Small intestine (tissue), 7 donors: Measurements from ENCODE around the gene ANKRD55. TPM values are rescaled to one million over a fixed set of nuclear protein-coding genes. Genes with fewer than 3 reads are reported as not detected.
"Not testable (repeated sequence)": the region's sequence is repeated elsewhere in the genome, so short reads cannot be mapped to it uniquely, and the experiment has no call there.

Experiments
- DNase-seq, 2 donors: peaks; one replicate each; pipeline versions ENCODE4 v3.0.0 to v3.0.0-alpha.2; 2013
- FAIRE-seq: peaks from 2 replicates; lab custom pipeline; 2012; peaks lifted over from hg19 to GRCh38; lab: Jason Lieb, UNC
- H3K27ac ChIP-seq, 3 donors: one replicate each; pipeline ENCODE4 v1.5.1; 2013; ENCODE audit warnings: low read length in 2 of 3, mild to moderate bottlenecking in 2 of 3, control low read depth in 1 of 3, inconsistent platforms in 1 of 3, low read depth in 1 of 3, moderate library complexity in 1 of 3
- H3K27me3 ChIP-seq, 3 donors: one replicate each; pipeline ENCODE4 v1.6.1; 2013; ENCODE audit warnings: low read length in 3 of 3, inconsistent platforms in 1 of 3; ENCODE audit not compliant: control insufficient read depth in 3 of 3, insufficient read depth in 3 of 3
- H3K36me3 ChIP-seq, 3 donors: one replicate each; pipeline ENCODE4 v1.6.1; 2013; ENCODE audit warnings: low read length in 3 of 3, inconsistent platforms in 1 of 3, low read depth in 1 of 3, mild to moderate bottlenecking in 1 of 3, moderate library complexity in 1 of 3; ENCODE audit not compliant: control insufficient read depth in 3 of 3, insufficient read depth in 2 of 3
- H3K4me1 ChIP-seq, 3 donors: one replicate each; pipeline ENCODE4 v1.6.1; 2013; ENCODE audit warnings: low read length in 2 of 3, inconsistent platforms in 1 of 3, low read depth in 1 of 3, mild to moderate bottlenecking in 1 of 3, moderate library complexity in 1 of 3; ENCODE audit not compliant: control insufficient read depth in 3 of 3, insufficient read depth in 2 of 3
- H3K4me3 ChIP-seq, 3 donors: one replicate each; pipeline ENCODE4 v1.5.1; 2013; ENCODE audit warnings: low read length in 3 of 3, control low read depth in 1 of 3, inconsistent platforms in 1 of 3, low read depth in 1 of 3, mild to moderate bottlenecking in 1 of 3, moderate library complexity in 1 of 3
- H3K9me3 ChIP-seq, 2 donors: one replicate each; pipeline ENCODE4 v1.6.1; 2013; ENCODE audit warnings: low read depth in 1 of 2, low read length in 1 of 2; ENCODE audit not compliant: control insufficient read depth in 2 of 2, insufficient read depth in 1 of 2
- WGBS, 3 donors: extraction: QIAGEN DNeasy Blood & Tissue Kit; methylation state at CpG; one replicate each; pipeline ENCODE4 v1.1.7; 2013; 5-methylcytosine and 5-hydroxymethylcytosine counted together
- polyA plus RNA-seq, 4 donors: library from polyadenylated mRNA; stranded (reverse) in 3 of 4; unstranded in 1 of 4; fragments of 200-250 nt in 3 of 4; fragments of 120-200 nt in 1 of 4; gene quantifications; one replicate each; pipeline versions ENCODE4 v1.2.1 to v1.2.3, GENCODE V29; 2013
- donor health status: healthy with polysubstance abuse.
- donor health status: control.
- donor health status: control.
- donor health status: Bipolar disorder and iron deficiency.
- donor health status: healthy.

ANKRD55 gene
- polyA plus RNA-seq, 4 donors, result 0.10 to 0.13 TPM; not detected in 2

- Histone ChIP-seq H3K36me3 (no peaks in the 10 kb centered on the region), H3K27ac (no peak overlapping the region), H3K27me3 (peaks cover 0 to 4% (median 3%) of the 10 kb centered on the region in 3 donors), H3K9me3 (no peaks in the 10 kb centered on the region), H3K4me3 (no peak overlapping the region), H3K4me1 (no peaks in the 10 kb centered on the region)
- FAIRE-seq, result no peak
- no peak for DNase-seq
- WGBS, 3 donors, result 59 to 77% (median 75%) methylated on average over 7 of the region's 7 CpGs
Measured at GRCh38 chr5:56229111-56229510, 4.0 kb downstream of the ANKRD55 start.

GRCh38 chr5:56228631-56229030 lies 4.5 kb downstream of the ANKRD55 start:
- H3K4me1 ChIP-seq, result no peaks in the 10 kb centered on the region
- no peak for FAIRE-seq
- no peaks in the 10 kb centered on the region for H3K36me3 ChIP-seq
- no peak for DNase-seq
- no peak overlapping the region for H3K27ac ChIP-seq
- 80 to 90% (median 86%) methylated on average over 6 of the region's 6 CpGs for WGBS, 3 donors
- H3K4me3 ChIP-seq, result no peak overlapping the region
- peaks cover 0 to 4% (median 3%) of the 10 kb centered on the region in 3 donors for H3K27me3 ChIP-seq
- H3K9me3 ChIP-seq, result no peaks in the 10 kb centered on the region

- FAIRE-seq, result no peak
- H3K9me3 ChIP-seq, result no peaks in the 10 kb centered on the region
- no peaks in the 10 kb centered on the region for H3K36me3 ChIP-seq
- DNase-seq, result no peak
- no peak overlapping the region for H3K4me3 ChIP-seq
- 74 to 90% (median 86%) methylated on average over 5 of the region's 5 CpGs for WGBS, 3 donors
- no peaks in the 10 kb centered on the region for H3K27me3 ChIP-seq
- H3K27ac ChIP-seq, result no peak overlapping the region
- H3K4me1 ChIP-seq, result no peaks in the 10 kb centered on the region
Measured at GRCh38 chr5:56227691-56228090, 5.4 kb downstream of the ANKRD55 start.

GRCh38 chr5:56223298-56223697 lies 9.8 kb downstream of the ANKRD55 start:
- not testable (repeated sequence) for DNase-seq, H3K27ac ChIP-seq, H3K4me3 ChIP-seq, H3K27me3 ChIP-seq, H3K9me3 ChIP-seq, FAIRE-seq, H3K36me3 ChIP-seq, H3K4me1 ChIP-seq

GRCh38 chr5:56221601-56222000 lies 11.5 kb downstream of the ANKRD55 start:
- DNase-seq, H3K4me3 ChIP-seq, H3K36me3 ChIP-seq, H3K27ac ChIP-seq, FAIRE-seq, H3K4me1 ChIP-seq, H3K27me3 ChIP-seq: not testable (repeated sequence)
- 63 to 77% (median 75%) methylated on average over 6 of the region's 6 CpGs for WGBS, 3 donors
- H3K9me3 ChIP-seq, result peaks cover 0 to 14% of the 10 kb centered on the region in 2 donors

- H3K4me3 ChIP-seq, result no peak overlapping the region
- H3K27ac ChIP-seq, result no peak overlapping the region
- H3K4me1 ChIP-seq, result no peaks in the 10 kb centered on the region
- FAIRE-seq (no peak), DNase-seq (no peak)
- WGBS, 3 donors, result 81 to 83% (median 82%) methylated on average over 7 of the region's 7 CpGs
- H3K27me3 ChIP-seq, result no peaks in the 10 kb centered on the region
- H3K9me3 ChIP-seq, result peaks cover 0 to 18% of the 10 kb centered on the region in 2 donors
- H3K36me3 ChIP-seq, result no peaks in the 10 kb centered on the region
Measured at GRCh38 chr5:56215019-56215830, 17.9 kb downstream of the ANKRD55 start.

GRCh38 chr5:56213886-56214535 lies 19.1 kb downstream of the ANKRD55 start:
- H3K4me3 ChIP-seq, FAIRE-seq, H3K4me1 ChIP-seq, H3K36me3 ChIP-seq, H3K27ac ChIP-seq, DNase-seq, H3K27me3 ChIP-seq: not testable (repeated sequence)
- 74 to 82% (median 78%) methylated on average over 4 of the region's 4 CpGs for whole genome bisulfite sequencing, 3 donors
- peaks cover 0 to 15% of the 10 kb centered on the region in 2 donors for H3K9me3 ChIP-seq

GRCh38 chr5:56212130-56212879 lies 20.8 kb downstream of the ANKRD55 start:
- Histone ChIP-seq H3K9me3 (peaks cover 0 to 15% of the 10 kb centered on the region in 2 donors), H3K27me3 (no peaks in the 10 kb centered on the region), H3K4me3 (no peak overlapping the region), H3K36me3 (no peaks in the 10 kb centered on the region), H3K4me1 (no peaks in the 10 kb centered on the region), H3K27ac (no peak overlapping the region)
- DNase-seq, result no peak
- FAIRE-seq, result no peak
- WGBS, 3 donors, result 63 to 68% (median 67%) methylated on average over 4 of the region's 4 CpGs
